ENCODE measurements around the gene EP400. TPM values are rescaled to one million over a fixed set of nuclear protein-coding genes. Genes with fewer than 3 reads are reported as not detected.
"Not testable (repeated sequence)": the region's sequence is repeated elsewhere in the genome, so short reads cannot be mapped to it uniquely, and the experiment has no call there.

Gene EP400
- total and polyA plus RNA-seq, 8 donors = 5.2 to 39.8 (median 21.6) TPM

- Histone ChIP-seq H3K4me3 (no peak overlapping the region), H3K36me3 (peaks cover 4 to 22% (median 18%) of the 10 kb centered on the region in 4 donors), H3K27me3 (no peaks in the 10 kb centered on the region), H3K9me3 (no peaks in the 10 kb centered on the region), H3K27ac (peak overlapping the region in 4 of 5 donors; percentile 80 to 91 (median 84)), H3K4me1 (peaks cover 15 to 48% (median 39%) of the 10 kb centered on the region in 4 donors)
- no peak for DNase-seq
- TF ChIP-seq EP300 (IDR thresholded peaks at IDR 0.05) (no peak), POLR2AphosphoS5 (IDR thresholded peaks at IDR 0.05) (no peak), CTCF (IDR thresholded peaks at IDR 0.05) (no peak), POLR2A (IDR thresholded peaks at IDR 0.05) (no peak)
- WGBS, 5 donors = 44 to 63% (median 55%) methylated on average over 1 of the region's 1 CpG
- intact Hi-C loops (cut with DNase I; ENCODE audit: low total_unique reads) = no loop called here
These were observed 1.5 kb upstream of the EP400 start for GRCh38 chr12:131948166-131948712.

GRCh38 chr12:131948713-131949430 is 870 bp upstream of the EP400 start:
- intact Hi-C loops (cut with DNase I; ENCODE audit: low total_unique reads); H3K9me3 ChIP-seq; H3K27me3 ChIP-seq; DNase-seq: not testable (repeated sequence)
- H3K36me3 ChIP-seq = peaks cover 4 to 15% (median 12%) of the 10 kb centered on the region in 4 donors
- peak overlapping the region; percentile 91 to 100 (median 96) for H3K4me3 ChIP-seq
- 26 to 40% (median 35%) methylated on average over 23 of the region's 23 CpGs for WGBS, 5 donors
- peaks cover 15 to 50% (median 41%) of the 10 kb centered on the region in 4 donors for H3K4me1 ChIP-seq
- peak overlapping the region; percentile 80 to 91 (median 83) for H3K27ac ChIP-seq

- Histone ChIP-seq H3K27ac (peak overlapping the region; percentile 80 to 91 (median 85)), H3K36me3 (peaks cover 0 to under 1% (median 0%) of the 10 kb centered on the region in 4 donors), H3K4me1 (peaks cover 15 to 58% (median 45%) of the 10 kb centered on the region in 4 donors), H3K9me3 (no peaks in the 10 kb centered on the region), H3K4me3 (peak overlapping the region; percentile 91 to 100 (median 96)), H3K27me3 (no peaks in the 10 kb centered on the region)
- WGBS, 5 donors = 0 to 2% (median 1%) methylated on average over 30 to 79 of the region's 79 CpGs
- intact Hi-C loops (cut with DNase I; ENCODE audit: low total_unique reads) = no loop called here
- no peak for TF ChIP-seq POLR2A (IDR thresholded peaks at IDR 0.05)
- peak; percentile 28 to 72 for DNase-seq
These were observed 606 bp downstream of the EP400 start for GRCh38 chr12:131950182-131950913.

GRCh38 chr12:131953810-131954209 is 4.1 kb downstream of the EP400 start:
- H3K27ac ChIP-seq; H3K27me3 ChIP-seq; intact Hi-C loops (cut with DNase I; ENCODE audit: low total_unique reads); H3K4me3 ChIP-seq; H3K9me3 ChIP-seq; H3K36me3 ChIP-seq; DNase-seq: not testable (repeated sequence)
- 94 to 97% (median 96%) methylated on average over 9 of the region's 9 CpGs for WGBS, 5 donors
- peaks cover 24 to 83% (median 63%) of the 10 kb centered on the region in 4 donors for H3K4me1 ChIP-seq

GRCh38 chr12:131954460-131954859 is 4.7 kb downstream of the EP400 start:
- intact Hi-C loops (cut with DNase I; ENCODE audit: low total_unique reads); H3K9me3 ChIP-seq; H3K4me3 ChIP-seq; DNase-seq; H3K36me3 ChIP-seq; H3K27me3 ChIP-seq; H3K27ac ChIP-seq: not testable (repeated sequence)
- 90 to 96% (median 94%) methylated on average over 13 of the region's 13 CpGs for WGBS, 5 donors
- H3K4me1 ChIP-seq = peaks cover 18 to 83% (median 63%) of the 10 kb centered on the region in 4 donors

- Histone ChIP-seq H3K36me3 (peaks cover 3 to 25% (median 20%) of the 10 kb centered on the region in 4 donors), H3K4me1 (peaks cover 12 to 82% (median 51%) of the 10 kb centered on the region in 4 donors), H3K9me3 (no peaks in the 10 kb centered on the region), H3K27me3 (no peaks in the 10 kb centered on the region), H3K4me3 (no peak overlapping the region), H3K27ac (no peak overlapping the region)
- 47 to 74% (median 65%) methylated on average over 4 of the region's 4 CpGs for WGBS, 5 donors
- no peak for DNase-seq
- no peak for TF ChIP-seq EP300 (IDR thresholded peaks at IDR 0.05)
- intact Hi-C loops (cut with DNase I; ENCODE audit: low total_unique reads) = no loop called here
These were observed 9.4 kb downstream of the EP400 start for GRCh38 chr12:131959116-131959515.
